ENCODE measurements around the gene CCDC71L.
"Not testable (repeated sequence)": the region's sequence is repeated elsewhere in the genome, so short reads cannot be mapped to it uniquely, and the experiment has no call there.

Gene CCDC71L

DNA sequence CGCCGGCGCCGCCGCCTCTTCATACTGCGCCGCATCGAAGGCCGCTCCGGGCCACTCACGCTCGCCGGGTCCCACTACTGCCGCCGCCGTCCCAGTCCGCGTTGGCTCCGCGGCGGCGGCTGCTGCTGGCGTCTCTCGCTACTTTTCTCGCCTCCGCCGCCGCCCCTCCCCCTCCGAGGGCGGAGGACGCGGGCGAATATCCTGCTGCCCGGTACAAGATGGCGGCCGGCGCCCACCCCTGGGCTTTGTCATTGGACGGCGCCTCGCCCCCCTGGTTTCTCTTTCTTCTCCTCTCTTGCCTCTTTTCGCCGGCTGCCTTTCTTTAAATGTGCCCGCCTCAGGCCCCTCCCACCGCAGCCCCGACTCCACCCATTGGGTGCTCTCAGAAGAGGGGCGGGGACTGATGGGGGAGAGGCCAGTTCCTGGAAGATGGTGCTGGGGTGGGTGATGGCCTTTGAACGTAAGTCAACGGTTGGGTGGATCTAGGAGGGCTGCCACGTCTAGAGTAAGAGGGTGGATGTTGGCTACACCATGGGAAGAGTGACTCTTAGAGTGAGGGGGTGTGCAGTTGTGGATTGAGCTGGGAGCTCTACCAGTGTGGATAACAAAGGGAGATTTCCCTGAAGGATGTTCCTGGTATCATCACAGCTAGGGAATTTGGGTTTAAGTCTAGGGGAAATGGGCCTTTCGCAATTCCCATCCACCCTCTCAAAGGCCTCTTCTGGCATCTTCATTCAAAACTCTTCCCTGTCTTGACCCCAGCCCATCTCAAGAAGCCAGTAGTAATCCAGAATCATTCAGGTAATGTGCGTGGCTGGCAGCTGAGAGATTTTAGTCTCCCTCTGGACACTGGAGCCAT lies at the start of gene CCDC71L:
CCDC71L (minus strand) TSS at position 297 of the 859 bp plus-strand sequence; CDS start at position 35, 262 bp downstream.
- DNase-seq: peak; percentile 89

DNA sequence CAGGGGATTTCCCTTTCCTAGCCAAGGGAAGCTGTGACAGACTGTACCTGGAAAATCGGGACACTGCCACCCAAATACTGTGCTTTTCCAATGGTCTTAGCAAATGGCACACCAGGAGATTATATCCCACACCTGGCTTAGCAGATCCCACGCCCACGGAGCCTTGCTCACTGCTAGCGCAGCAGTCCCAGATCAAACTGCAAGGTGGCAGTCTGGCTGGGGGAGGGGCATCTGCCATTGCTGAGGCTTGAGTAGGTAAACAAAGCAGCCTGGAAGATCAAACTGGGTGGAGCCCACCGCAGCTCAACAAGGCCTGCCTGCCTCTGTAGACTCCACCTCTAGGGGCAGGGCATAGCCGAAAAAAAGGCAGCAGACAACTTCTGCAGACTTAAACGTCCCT lies 48.6 kb upstream of the CCDC71L start:
- peak in 1 of 2 experiments; percentile 4 for DNase-seq

DNA sequence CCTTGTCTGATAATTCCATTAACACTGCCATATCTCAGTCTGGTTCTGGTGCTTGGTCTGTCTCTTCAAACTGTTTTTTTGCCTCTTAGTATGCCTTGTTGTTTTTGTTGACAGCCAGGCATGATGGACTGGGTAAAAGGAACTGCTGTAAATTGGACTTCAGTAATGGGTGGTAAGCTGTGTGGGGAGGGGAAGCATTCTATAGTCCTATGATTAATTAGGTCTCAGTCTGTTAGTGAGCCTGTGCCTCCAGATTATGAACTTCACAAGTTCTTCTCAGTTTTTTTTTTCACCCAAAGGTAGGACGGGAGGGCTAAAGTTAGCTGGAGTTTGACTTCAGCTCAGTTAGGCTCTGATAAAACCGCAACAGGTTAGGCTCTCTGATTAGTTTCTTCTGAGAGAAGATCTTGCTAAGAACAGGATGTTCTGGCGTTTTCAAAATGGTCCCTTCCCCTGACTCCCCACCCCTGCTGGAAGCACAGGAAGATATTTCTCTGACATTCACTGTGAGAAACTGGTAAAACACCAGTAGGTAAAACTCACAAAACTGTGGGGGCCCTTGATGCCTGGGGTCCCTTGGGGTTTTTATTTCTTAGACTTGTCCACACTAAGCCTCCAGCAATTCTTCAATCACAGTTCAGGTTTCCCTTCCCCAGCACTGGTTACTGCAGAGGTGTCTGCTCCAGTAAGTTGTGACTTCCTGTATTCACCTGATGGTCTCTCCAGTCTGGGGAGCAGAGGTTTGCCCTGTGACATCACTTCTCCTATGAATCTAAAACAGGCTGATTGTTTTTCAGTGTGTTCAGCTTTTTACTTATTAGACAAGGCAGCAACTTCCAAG lies 43.3 kb upstream of the CCDC71L start:
- no peak for DNase-seq

DNA sequence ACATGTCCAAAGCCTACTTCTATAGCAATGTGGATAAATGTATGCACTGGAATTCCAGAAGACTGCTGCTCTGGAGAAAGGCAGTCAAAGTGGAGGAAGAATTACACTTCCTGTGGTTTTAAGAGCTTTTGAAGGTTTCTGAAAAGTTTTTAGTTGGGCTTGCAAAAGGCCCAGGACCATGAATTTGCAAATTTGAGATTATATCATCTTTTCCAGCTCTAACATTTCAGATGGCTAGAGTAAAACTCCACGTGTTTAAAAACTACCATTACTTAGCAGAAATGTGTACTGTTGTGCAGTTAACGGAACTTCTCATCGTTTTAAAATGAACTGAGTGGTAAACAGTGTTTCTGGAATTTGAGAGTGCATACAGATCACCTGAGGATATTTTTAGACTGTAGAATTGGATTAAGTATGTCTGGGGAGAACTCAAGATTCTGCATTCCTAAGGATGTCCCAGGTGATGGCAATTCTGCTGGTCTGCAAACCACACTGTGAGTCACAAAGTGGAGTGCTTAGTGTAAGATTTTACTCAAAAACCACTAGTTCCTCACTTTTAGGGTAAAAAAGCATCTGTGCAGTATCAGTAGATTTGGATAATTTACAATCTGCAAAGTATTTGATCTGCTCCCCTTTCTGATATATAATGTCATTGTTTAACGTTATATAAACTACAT lies 32.9 kb upstream of the CCDC71L start:
- DNase-seq: no peak

DNA sequence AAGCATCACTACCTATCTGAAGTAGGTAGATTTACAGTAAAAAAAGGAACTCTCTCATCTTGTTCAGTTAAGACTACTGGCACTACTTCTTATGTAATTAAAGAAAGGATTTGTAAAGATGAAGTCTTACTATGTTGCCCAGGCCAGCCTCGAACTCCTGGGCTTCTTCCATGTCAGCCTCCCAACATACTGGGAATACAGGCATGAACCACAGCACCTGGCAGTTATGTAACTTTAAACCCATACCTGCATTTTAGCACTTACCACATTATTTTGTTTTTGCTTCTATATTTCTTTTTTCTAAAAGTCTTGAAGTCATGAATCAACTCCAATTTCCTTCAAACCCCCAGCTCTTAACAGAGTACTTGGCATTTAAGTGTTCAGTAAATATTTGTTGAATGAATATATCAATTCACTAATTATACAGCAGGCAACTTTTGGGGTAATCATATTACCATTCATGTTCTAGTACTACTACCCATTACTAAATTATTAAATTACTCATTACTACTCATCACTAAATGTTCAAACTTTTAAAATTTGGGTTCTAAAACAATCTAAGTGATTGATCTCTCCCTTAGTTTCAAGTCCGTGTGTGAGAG lies 31.6 kb upstream of the CCDC71L start:
- no peak for DNase-seq

DNA sequence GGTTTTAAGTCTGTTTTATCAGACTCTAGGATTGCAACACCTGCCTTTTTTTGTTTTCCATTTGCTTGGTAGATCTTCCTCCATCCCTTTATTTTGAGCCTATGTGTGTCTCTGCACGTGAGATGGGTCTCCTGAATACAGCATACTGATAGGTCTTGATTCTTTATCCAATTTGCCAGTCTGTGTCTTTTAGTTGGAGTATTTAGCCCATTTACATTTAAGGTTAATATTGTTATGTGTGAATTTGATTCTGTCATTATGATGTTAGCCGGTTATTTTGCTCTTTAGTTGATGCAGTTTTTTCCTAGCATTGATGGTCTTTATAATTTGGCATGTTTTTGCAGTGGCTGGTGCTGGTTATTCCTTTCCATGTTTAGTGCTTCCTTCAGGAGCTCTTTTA lies 27.2 kb upstream of the CCDC71L start:
- DNase-seq: not testable (repeated sequence)

DNA sequence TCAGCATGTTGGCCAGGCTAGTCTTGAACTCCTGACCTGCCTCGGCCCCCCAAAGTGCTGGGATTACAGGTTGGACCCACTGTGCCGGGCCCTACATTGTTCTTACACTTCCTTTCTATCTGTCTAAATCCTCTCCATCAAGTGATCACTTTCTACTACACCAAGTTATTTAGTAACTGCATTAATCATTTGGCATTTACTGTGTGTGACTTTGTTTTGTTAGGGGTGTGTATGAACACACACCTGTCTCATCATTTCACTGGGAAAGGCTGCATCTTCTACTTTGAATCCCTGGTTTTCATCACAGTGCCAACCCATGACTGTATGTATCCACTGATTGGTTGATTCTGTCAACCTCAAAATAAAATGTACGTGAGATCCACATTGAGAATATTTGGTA lies 23.0 kb upstream of the CCDC71L start:
- DNase-seq: no peak

DNA sequence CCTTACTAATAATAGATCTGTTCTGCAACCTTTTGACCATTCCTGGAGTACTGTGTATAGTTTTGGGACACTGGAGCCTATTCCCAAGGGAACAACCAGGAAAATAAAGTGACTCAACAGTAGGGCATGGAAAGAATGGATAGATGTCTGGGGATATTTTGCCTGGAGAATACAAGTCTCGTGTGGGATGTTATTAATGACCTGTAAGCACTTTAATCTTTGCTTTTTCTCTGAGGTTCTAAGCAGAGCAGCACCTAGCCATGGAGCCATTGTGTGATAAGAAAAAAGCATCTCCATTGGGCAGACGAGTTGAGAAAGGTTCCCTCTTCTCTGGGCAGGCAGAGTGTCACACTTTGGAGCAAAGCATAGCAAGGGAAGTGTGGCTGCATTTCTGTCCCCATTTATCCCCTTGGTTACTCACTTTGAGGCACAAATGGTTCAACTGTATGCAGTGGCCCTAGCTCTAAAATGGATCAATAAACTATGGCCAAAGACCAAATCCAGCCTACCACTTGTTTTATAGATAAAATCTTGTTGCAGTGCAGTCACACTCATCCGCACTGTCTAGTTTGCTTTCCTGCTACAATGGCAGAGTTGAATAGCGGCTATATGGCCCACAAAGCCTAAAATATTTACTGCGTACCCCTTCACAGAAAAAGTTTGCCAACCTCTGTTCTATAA lies 21.0 kb upstream of the CCDC71L start:
- no peak for DNase-seq

DNA sequence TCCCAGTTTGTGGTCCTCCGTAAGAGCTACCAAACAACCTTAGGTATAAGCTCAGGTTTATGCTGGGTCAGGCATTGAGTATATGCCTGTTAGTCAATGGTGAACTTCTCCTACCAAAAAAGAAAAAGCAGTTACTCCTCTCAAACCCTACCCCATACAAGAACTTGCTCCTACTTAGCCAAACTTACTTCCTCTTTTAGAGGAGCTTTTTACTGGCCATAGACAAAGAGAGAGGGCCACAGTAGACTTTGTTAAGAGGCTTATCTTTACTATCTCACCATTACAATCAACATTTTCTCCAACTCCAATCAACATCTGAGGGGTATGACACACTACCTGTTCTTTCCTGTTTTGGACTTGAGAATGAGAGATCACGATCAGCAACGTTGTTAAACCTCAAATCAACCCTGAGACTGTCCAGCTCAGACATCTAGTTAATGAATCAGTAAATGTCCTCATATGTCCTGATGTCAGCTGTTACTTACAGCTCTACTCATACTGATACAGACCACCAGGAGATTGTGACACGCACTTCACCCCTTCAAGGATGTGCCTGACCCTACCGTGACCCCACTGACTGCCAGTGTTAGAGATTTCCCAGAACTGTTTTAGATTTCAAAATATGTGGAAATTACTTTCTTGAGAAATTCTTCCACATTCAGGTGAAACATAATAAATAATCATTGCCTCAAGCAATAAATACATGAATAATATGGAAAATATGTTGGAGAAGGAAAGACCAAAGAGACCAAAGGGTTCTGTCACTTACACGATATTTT lies 18.4 kb upstream of the CCDC71L start:
- no peak for DNase-seq

DNA sequence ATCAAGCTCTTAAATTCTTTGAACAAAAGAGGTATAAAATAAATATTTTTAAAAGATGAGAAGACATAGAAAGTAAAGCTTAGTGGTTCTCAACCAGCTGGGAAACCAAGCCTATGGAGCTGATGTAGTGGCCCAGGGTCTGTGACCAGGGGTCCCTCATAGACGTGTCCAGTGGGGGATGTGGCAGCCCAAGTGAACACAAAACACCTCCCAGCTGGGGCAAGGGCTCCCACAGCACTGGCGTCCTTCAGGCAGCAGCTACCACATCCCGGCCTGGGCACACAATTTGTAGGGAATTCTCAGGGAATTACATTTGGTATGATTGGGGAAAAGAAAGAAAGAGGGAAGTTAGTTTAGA lies 17.8 kb upstream of the CCDC71L start:
- no peak for DNase-seq

DNA sequence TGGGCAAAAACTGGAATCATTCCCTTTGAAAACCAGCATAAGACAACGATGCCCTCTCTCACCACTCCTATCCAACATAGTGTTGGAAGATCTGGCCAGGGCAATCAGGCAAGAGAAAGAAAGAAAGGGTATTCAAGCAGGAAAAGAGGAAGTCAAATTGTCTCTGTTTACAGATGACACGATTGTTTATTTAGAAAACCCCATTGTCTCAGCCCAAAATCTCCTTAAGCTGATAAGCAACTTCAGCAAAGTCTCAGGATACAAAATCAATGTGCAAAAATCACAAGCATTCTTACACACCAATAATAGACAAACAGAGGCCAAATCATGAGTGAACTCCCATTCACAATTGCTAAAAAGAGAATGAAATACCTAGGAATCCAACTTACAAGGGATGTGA lies 15.5 kb upstream of the CCDC71L start:
- DNase-seq: not testable (repeated sequence)

DNA sequence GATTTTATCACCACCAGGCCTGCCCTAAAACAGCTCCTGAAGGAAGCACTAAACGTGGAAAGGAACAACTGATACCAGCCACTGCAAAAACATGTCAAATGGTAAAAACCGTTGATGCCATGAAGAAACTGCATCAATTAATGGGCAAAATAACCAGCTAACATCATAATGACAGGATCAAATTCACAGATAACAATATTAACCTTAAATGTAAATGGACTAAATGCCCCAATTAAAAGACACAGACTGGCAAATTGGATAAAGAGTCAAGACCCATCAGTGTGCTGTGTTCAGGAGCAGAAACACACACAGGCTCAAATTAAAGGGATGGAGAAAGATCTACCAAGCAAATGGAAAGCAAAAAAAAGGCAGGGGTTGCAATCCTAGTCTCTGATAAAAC lies 12.7 kb upstream of the CCDC71L start:
- not testable (repeated sequence) for DNase-seq

DNA sequence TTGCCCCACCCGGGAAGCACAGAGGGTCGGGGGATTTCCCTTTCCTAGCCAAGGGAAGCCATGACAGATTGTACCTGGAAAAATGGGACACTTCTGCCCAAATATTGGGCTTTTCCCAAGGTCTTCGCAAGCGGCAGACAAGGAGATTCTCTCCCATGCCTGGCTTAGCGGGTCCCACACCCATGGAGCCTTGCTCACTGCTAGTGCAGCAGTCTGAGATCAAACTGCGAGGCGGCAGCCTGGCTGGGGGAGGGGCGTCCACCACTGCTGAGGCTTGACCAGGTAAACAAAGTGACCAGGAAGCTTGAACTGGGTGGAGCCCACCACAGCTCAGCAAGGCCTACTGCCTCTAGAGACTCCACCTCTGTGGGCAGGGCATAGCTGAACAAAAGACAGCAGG lies 11.0 kb upstream of the CCDC71L start:
- not testable (repeated sequence) for DNase-seq

DNA sequence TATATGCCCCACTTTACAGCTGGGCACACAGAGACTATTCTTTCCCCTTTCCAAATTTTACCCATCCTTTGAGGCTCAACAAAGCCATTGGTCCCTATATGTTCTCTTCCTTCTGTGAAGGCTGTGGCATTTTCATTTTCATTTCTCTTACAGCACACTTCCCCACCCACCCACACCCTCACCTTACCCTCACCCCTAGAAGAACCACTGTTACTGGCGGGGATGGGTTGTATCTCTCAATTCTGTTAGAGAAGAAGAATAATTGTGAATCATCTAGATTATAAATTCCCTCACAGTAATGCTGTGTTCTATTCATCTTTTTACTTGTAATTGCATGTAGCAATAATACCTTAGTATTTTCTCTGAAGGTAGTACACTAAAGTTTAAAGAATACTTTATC lies 10.2 kb upstream of the CCDC71L start:
- DNase-seq: no peak

DNA sequence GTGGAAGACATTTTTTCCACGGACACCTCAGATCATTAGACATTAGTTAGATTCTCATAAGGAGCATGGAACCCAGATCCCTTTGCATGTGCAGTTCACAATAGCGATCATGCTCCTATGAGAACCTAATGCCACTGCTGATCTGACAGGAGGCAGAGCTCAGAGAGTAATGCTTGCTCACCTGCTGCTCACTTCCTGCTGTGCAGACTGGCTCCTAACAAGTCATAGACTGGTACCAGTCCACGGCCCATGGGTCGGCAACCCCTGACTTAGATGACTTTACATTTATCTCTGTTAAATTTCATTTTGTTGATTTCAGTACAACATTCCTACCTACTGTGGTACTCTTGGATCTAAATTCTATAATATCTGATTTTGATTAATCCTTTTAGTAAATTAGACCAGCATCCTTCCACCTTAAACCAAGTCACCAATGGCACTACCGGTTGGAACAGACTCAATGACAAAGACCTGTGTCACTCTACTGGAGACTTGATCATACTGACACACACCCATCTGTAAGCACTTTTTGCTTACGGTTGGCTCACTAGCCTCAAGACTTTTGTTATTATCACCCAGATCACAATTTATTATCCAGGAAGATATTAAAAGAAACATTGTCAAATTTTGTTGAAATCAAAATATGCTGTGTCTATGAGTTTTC lies 8.0 kb upstream of the CCDC71L start:
- DNase-seq: peak in 1 of 2 experiments; percentile 10

DNA sequence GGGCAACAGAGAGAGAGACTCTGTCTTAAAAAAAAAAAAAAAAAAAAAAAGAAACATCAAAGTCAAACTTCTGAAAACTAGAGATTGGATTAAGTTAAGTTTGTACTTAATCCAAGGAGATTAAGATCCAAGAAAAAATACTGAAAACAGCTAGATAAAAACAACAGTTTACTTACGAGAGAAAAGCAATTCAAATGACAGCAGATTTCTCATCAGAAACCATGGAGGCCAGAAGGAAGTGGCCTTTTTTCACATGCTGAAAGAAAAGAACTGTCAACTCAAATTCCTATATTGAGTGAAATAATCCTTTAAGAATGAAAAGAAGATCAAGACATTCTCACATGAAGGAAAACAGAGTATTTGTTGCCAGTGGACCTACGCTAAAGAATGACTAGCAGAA lies 5.4 kb upstream of the CCDC71L start:
- no peak for DNase-seq

DNA sequence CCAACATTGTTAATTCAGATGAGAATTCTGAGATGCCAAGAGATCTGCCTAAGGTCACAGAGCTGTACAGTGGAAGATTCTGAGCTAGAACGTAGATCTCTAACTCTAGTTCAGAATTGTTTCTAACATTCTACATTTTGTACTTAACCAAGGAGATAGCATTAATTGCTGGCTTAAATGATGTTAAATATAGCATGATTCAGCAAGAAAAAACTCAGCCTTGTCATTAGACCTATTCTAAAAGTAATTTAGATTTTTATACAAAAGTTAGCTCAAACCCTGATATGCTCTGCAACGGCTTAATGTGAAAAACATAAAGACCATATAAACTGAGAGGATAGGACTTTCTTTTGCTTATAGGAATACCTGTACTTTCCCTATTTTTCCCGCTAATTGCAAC lies 3.4 kb upstream of the CCDC71L start:
- no peak for DNase-seq

DNA sequence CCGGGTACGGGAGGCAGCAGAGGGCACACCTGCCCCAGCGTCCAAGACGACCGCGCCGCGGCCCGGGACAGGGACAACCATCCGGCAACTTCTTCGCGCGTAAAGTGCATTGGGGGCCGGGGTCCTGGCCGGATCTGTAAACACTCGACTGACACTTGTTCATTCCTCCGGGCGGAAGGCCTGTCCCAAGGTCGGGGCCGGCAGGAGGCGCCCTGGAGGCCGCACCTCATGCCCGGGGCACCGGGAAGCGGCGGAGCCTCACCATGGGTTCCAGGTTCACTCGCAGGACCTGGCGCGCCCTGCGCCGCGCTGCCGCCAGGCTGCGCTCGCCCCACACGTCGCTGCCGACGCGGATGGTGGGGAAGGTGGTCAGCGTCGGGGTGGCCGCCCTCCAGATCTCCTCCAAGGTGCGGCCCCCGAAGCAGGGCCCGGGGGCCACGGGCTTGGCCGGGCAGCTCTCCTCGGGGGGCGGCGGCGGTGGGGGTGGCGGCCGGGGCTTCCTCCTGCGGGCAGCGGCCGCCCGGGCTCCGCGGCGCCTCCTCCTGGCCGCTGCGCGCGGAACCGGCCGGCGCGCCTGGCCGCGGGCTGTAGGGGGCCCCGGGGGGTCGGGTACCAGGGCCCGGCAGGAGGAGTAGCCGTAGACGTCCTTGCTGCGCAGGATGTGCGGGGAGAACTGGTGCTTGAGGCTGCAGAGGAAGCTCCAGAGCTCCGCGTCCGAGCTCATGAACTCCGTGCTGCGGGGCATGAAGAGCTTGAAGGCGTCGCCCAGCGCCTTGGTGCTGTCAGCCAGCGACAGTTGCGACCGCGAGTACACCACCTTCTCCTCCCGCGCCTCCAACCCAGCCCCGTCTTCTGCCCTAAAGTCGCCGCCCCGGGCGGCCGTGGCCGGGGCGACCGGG lies 746 bp downstream of the CCDC71L start:
- DNase-seq: peak; percentile 41 to 50

DNA sequence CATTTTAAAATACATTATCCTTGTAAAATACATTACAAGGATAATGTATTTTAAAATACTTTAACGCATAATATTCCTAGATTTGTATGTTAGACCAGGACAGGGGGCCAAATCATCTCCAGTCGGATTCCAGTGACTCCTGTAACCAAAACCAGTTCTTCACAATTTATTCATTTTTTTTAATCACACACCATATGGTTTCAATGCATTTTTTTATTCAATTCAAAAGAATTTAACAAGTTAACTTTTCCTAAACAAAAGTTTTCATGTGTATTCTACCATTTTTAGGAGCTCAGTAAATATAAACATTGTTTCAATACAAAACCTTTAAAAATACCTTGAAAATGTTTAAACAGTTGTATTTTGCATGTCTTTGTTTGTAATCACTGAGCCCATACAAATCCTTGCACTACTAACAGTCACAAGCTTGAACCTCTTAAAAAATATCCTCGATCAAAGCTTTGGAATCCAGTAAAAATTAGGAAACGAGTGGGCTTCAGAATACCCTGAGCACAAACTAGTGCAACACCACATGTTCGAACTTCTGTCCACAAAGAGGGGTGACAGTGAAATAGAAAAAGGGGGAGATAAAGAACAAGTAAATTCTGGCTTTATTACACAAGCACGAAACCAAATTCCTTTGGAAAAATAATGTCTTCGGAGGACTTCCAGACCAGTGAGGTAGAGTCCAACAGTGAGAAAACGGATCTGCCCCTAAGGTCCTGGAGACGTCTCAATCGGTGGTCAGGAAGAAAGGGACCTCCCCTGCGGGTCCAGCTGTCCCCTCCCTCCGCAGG lies 1.6 kb downstream of the CCDC71L start:
- DNase-seq: peak in 1 of 2 experiments; percentile 14

Data from SHP77 (cell line).